ENCODE data around the gene GGCX. TPM values are rescaled to one million over a fixed set of nuclear protein-coding genes. Genes with fewer than 3 reads are reported as not detected.
A peak's percentile ranks its signal among the peaks of the same experiment; 100 is the strongest.

The GGCX gene
- total RNA-seq, 1 donor from 2014 or later, result 28.1 TPM

DNA sequence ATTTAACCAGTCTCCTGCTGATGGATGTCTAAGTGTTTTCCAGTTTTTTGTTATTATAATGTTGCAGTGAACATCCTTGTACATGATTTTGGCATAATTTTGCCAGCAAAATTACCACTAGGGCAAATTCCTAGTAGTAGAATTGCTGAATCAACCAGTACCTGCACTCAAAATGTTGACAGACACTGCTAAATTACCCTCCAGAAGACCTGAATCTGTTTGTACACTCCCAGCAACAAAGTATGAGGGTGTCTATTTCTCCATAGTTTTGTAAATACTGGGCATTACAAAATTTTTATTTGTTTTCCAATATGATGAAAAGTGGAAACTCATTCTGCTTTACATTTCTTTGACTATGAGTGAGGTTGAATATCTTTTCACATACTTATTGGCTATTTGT is 33.5 kb downstream of the GGCX start:
- no peak for DNase-seq
- ATAC-seq, result no peak
- intact Hi-C loops (cut with micrococcal nuclease), result no loop called here

DNA sequence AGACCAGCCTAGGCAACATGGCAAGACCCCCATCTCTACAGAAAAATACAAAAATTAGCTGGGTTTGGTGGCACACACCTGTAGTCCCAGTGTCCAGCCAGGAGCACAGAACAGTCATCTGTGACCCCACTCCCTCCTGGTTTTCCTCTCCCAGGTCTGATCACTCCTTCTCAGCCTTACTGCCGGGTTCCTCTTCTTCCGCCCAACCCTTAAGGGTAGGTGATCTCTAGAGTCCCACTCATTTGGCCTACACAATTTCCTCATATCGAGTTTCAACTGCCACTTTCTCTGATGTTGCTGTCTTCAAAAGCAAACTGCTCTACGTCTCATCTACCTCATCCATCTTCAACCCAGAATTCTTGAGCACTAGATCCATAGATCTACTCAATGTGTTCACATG is 35.7 kb downstream of the GGCX start:
- intact Hi-C loops (cut with micrococcal nuclease), result no loop called here
- no peak for DNase-seq
- no peak for ATAC-seq

DNA sequence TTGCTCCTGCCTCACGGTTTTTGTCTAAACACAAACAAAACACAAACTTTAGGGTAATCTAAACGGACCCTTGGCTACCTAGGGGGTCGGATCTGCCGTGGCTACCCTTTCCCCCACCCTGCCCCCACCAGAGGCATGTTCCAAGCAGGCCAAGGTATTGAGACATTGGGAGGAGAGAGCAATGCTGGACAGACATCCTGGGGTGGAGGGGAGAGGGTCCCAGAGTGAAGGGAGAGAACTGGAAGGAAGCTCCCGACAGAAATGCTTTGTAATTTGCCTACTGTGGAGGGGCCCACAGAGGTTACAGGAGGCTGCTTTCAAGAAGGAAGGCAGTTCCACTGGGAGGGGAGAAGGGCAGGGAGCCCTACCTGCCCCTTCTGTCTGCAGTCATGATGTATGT is 36.3 kb downstream of the GGCX start:
- DNase-seq (no peak), ATAC-seq (no peak)
- intact Hi-C loops (cut with micrococcal nuclease), result no loop called here

DNA sequence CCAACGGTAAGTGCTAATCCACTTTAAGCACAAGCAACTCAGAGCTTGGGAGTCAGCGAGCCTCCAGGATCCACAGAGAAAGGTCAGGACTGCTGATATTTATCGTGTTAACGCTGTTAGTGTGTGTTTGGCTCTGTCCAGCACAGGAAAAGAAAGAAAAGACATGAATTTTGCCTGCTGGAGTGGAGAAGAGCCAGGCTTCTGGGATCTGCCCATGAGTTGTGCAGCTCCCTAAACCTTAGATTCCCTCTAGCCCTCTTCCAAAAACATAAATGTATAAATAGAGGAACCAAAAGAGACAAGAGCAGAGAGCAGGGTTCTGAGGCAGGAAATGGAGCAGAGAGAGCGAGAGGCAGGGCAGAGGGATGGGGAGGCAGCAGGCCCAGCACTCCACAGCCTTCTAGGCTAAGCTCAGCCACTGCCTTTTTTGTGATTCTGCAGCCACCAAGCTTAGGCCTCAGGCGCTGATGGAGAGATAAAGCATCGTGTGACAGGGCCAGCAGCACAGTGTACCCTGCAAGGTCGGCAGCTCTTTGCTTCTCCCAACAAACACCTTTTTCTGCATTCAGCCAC is 36.9 kb downstream of the GGCX start:
- ATAC-seq, result peak; percentile 77
- intact Hi-C loops (cut with micrococcal nuclease), result no loop called here
- DNase-seq, result peak; percentile 36

DNA sequence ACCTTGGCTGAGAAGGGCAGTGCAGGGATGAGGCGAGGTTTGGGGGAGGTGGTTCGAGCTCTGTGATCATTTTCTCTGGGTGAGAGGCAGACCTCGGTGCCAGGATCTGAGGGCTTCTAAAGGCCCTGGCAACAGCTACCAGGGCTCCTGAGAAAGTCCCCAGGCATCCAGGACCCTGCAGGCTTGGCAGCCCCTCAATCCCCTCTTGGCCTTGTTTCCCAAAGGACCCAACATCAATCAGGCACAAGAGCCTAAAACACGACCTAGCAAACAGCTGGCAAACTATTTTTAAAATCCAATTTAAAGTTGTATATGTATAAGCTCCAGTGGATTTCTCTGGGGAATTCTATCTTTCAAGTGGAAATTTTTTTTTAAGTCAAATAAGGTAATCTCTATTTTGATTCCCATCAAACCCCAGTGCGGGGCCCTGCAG is 37.4 kb downstream of the GGCX start:
- ATAC-seq, result peak; percentile 24
- no peak for DNase-seq
- intact Hi-C loops (cut with micrococcal nuclease), result no loop called here

DNA sequence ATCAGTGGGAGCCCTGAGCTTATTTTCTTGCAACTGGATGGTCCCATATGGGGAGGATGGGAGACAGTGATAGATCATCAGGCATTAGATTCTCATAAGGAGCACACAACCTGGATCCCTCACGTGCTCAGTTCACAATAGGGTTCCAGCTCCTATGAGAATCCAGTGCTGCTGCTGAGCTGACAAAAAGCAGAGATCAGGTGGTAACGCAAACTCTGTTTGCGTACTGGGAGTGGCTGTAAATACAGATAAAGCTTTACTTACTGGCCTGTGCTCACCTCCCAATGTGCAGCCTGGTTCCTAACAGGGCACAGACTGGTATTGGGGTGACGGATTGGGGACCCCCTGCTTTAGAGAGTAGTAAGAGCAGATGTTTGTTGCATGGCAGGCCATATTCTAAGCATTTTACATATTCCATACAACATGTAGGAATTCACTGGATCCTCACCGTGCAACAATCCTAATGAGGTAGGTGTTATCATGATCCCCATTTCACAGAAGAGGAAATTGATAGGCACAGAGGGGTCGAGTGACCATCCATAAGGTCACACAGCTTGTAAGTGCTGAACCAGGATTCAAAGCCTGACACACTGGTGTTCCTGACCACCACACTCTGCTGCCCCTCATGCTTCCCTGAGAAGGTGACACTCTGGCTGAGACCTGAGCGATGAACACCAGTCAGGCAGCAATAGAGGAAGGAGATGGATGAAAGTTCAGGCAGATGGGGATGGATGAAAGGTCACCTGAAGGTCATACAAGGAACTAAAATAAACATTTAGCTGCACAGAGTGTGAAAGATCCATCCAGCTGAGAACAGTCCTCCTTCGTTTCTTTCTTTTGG is 38.0 kb downstream of the GGCX start:
- ATAC-seq (peak; percentile 37), DNase-seq (no peak)
- intact Hi-C loops (cut with micrococcal nuclease), result no loop called here

DNA sequence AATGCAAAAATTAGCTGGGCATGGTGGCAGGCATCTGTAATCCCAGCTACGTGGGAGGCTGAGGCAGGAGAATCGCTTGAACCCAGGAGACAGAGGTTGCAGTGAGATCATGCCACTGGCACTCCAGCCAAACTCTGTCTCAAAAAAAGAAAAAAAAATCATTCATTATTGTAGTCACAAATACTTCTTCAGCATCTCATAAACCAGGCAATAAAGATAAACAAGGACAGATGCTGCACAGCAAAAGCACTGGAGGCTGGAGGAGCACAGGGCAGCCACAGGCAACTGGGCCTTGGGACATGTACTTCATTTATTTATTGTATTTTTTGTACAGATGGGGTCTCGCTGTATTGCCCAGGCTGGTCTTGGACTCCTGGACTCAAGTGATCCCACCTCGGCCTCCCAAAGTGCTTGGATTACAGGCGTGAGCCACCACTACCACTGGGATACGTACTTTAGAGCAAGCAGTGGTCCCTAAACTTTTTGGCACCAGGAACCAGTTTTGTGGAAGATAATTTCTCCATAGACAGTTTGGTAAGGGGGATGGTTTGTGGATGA is 39.1 kb downstream of the GGCX start:
- DNase-seq, result no peak

DNA sequence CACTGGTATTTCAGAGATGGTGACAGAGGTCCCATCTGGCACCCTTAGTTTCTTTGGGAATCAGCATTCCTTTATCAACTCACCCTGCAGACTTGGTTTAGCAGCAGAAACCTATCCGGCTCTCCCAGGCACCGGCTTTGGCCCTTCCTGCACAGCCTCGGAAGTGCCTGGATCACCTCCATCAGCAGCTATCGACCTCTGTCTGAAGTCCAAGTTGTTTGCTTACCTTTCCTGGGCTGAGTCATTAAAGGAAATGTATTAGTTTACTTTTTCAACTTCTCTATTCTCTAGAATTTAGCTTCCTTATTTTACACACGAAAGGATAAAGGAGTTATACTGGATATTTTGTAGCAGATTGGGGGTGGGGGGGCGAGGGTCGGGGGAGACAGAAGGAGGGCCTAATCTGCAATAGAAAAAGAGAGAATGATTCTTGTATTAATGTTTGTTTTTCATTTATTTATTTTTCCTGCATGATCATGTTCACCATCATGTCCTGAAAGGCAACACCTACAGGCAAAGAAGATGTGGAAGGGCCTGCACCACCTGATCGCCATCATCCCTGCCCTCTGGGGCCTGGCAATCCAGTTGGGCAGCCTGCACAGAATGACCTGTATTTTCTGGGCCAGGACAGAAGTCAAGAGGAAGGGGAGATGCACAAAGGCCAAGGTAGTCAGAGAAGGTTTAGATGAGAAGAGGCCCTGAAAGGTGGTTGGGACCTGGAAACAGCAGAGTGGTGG is 44.5 kb downstream of the GGCX start:
- no peak for ATAC-seq
- DNase-seq, result no peak
- intact Hi-C loops (cut with micrococcal nuclease), result no loop called here

More for the DNA sequence above, 39.1 kb downstream of the GGCX start:
- intact Hi-C loops (cut with micrococcal nuclease), result no loop called here
- no peak for ATAC-seq

DNA sequence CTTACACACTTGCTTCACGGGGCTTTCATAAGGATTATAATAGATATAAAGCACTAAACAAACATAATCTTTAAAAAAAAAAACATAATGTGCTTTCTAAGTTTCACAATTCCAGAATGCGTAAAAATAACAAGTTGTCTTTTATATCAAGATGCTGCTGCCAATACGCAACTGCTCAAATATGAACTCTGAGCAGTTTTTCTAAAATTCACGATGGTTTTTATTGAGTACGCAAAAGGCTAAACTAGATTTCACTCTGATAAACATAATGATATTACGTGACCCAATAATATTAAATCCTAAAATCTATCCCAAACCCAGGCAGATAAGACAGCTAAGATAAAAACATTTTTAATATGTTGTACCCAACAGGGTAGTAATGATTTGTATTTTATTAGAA is 47.0 kb downstream of the GGCX start:
- intact Hi-C loops (cut with micrococcal nuclease), result no loop called here
- DNase-seq (no peak), ATAC-seq (no peak)

DNA sequence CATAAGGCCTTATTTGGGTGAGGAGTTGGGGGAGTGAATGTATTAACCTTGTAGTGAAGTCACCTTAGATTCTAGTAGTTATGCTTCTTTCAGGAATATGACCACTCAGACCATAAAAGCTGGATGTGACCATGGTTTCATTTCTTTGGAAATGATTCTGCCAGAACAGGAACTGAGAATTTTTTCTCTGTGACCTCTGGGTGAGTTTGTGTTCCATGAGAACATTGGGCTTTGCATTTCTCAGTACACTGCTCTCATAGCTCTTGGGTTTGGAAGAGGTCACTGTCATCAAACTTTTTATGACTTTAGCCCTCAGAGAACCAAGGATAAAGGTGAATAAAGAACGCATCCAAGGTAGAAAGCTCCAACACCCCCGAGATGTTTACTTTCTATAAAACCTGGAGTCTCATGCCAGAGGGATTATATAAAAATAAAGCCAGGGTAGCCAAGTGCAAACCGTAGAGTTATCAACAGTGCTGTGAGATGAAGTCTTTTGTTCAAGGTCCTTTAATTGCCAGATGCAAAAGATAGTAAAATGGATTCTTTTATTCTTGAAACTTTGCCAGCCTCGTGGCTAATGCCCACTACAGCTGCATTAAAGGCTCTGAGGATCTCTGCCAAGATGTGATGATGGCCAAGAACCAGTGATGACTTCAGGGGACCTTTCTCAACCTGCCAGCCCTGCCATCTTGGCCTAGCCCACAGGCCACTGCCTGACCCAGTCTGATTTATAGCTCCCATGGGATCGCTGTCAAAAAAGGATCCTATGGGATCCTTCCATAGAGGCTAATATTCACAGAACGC is 50.1 kb downstream of the GGCX start:
- intact Hi-C loops (cut with micrococcal nuclease), result no loop called here
- DNase-seq (no peak), ATAC-seq (peak; percentile 29)

DNA sequence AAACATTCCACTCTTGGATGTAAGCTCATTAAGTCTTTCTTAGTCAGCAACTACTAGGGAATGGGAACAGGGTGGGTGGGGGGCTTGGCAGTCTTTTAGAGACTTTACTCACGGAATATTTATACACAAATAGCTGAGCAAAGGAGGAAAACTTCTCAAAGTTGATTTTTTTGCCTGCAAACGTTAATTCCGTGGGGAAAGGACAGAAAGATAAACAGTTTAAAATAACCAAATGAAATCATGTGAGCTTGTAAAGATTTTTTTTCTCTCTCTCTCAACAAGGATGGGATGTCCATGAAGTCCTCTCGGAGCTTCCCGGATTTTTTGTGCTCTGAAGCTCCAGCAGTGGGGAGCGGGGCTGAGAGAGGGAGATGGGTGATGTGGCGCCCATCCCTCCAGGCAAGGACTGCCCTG is 54.5 kb downstream of the GGCX start:
- ATAC-seq (no peak), DNase-seq (no peak)
- intact Hi-C loops (cut with micrococcal nuclease), result no loop called here

DNA sequence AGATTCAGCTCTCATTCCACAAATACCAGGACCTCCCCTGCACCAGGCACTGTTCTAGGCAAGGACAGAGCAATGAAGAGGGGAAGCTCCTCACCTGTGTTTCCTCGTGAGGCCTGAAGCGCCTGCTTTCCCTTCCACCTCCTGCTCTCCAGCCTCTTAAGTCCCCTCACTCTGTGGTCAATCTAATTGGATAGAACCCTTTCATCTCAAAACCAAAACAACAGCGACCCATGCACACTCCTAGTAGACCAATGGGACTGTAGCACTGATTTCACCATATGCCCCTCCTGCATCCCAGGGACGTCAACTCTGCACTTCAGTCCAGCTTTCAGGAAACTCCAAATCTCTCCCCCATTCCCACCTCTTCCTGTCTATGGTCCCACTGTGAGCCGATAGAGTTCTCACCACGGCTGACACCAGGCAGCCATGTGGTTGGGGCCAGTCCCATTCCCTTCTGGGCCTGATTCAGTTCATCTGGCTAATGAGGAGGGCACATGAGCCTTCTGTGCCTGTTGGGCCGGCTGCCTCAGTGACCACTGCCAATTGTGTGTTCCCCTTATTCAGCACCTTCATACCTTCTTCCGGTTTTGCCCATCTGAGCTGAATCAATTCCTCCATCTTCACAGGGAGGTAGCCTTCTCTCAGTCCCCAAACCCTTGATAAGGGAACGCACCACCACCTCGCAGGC is 55.6 kb downstream of the GGCX start:
- ATAC-seq (no peak), DNase-seq (no peak)
- intact Hi-C loops (cut with micrococcal nuclease), result no loop called here

DNA sequence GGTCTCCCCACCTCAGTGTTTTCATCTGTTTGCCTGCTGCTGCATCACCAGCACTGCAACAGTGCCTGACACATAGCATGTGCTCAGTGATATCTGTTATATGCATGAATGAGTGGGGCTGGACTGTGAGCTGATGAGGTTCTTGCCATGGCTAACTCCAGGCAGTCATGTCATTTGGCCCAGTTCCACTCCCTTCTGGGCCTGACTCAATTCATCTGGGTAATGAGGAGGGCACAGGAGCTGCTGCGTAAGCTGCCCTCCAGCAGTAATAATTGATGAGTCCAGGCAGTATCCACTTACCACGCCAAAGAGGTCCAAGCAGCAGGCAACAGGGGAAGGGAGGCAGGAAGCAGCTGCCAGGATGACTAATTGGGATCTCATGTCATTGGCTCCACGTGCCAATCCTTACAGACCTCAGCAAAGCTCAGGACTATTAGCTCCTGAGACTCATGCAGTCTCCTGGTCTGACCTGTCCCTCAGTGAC is 56.5 kb downstream of the GGCX start:
- ATAC-seq, result peak; percentile 85
- no peak for DNase-seq
- intact Hi-C loops (cut with micrococcal nuclease), result no loop called here

DNA sequence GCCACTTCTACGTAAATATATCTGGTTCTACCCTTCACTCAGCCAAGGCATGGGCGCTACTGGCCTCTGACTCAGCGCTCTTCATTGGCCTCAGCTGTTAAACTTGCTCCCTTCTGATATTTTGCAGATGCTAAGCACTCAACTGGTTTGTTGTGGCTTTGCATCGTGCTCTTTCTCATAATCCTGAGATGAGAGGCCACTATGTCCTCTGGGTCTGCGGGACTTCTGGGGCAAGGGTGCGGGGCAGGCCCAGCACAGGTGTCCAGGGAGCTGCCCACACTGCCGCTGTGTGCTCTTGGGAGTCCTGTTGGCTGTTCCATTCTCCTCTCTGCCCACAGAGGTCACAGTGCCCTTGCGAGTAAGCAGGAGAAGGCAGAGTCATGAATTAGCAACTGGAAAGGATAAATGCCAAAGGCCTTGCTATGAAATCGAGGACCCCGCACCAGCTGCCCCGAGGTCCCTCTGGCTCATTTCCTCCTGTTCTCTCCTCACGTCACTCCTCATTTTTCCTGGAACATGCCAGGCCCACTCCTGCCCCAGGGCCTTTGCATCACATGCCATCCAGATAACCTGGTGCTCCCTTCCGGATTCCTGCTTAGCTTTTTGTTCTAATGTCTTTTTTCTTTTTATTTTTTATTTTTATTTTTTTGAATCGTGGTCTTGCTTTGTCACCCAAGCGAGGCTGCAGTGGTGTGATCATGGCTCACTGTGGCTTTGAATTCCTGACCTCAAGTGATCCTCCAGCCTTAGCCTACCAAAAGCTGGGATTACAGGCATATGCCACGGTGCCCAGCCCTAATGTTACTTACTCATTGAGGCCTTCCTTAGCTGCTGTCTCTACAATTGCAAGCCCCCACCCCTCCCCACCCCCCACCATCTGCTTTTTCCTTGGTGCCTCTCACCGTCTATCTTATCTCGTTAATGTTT is 57.2 kb downstream of the GGCX start:
- intact Hi-C loops (cut with micrococcal nuclease), result no loop called here
- ATAC-seq (no peak), DNase-seq (no peak)

DNA sequence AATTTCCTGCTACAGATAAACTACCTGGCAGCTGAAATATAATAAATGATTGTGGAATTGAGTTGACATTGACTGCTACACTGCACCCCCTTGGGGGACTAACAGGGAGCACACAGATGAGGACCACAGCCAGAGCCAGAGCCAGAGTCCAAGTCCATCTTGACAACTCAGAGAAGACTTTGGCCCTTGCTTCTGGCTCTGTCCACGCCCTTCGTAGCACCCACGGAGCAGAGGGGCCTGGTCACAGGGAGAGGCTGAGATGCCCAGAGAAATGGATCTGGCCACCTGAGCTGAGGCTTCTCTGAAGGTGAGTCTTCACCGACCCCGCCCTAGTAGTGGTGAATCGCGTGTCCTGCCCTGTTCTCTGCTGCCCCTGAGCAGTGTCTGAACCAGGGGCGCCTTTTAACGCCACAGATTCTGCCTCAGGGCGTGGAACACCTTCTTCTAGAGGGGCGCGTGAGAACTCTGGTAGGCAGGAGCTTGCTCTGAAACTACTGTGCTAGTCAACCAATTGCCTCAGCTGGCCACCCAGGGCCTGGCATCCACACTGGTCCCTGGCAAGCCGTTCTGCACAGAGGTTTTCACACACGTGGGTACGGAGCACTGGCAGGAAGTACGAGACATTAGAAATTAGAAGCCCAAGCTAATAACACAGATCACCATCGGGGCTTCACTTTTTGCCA is 58.0 kb downstream of the GGCX start:
- intact Hi-C loops (cut with micrococcal nuclease), result no loop called here
- DNase-seq, result no peak
- ATAC-seq, result no peak

DNA sequence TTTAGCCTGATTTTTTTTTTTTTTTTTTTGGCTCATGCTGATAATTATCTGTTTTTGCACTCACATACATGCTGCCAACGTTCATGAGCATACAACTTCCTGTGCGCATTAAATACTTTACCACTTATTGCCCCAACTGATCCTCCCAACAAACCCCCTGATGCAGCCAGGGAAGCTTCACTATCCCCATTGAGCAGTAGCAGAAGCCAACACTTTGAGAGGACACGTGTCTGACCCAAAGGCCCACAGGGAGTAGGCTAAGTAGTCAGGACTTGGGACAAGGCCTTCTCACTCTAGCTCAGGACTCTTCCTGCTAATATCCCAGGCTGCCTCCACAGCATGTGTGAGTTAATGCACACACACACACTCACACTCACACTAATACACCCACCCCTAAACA is 58.6 kb downstream of the GGCX start:
- ATAC-seq, result no peak
- intact Hi-C loops (cut with micrococcal nuclease), result no loop called here
- DNase-seq, result no peak

DNA sequence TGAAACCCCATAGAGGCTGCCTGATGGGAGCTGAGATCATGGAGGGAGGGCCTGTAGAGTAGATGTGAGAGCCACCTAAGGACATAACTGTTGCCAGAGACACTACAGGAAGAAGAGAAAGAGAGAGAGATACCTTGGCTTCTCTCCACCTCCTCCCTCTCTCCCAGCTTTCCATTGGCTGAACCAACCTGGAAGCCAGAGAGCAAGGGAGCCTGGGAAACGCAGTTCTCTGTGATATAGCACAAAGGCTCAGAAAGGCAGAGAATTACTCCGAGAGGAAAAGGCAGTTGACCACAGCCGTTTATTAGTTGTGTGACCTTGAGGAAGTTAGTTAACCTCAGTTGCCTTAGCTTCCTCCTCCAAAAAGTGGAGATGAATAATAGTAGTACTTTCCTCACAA is 60.0 kb downstream of the GGCX start:
- intact Hi-C loops (cut with micrococcal nuclease), result no loop called here
- no peak for DNase-seq
- peak; percentile 33 for ATAC-seq
